SK-N-SH treated with all-trans-retinoic acid at 6 μM for 48 hours (cell line): ENCODE measurements around the gene CSF2.

Experiments used
- OSR1 ChIP-seq: fragments of 250-450 bp; sonication (Bioruptor Pico); IDR thresholded peaks from 2 replicates; pipeline ENCODE4 v1.8.0; 2022; ENCODE audit warnings: moderate library complexity, mild to moderate bottlenecking, inconsistent platforms
- RARB ChIP-seq: fragments of 250-450 bp; sonication (Bioruptor Pico); IDR thresholded peaks from 2 replicates; pipeline ENCODE4 v1.8.0; 2021; ENCODE audit warnings: mild to moderate bottlenecking, moderate library complexity
- SNAI2 ChIP-seq: fragments of 250-450 bp; sonication (Bioruptor Pico); IDR thresholded peaks from 2 replicates; pipeline ENCODE4 v1.5.0; 2020; ENCODE audit warnings: mild to moderate bottlenecking, moderate library complexity
- ZC3H10 ChIP-seq: fragments of 250-450 bp; sonication (Bioruptor Pico); IDR thresholded peaks from 2 replicates; pipeline ENCODE4 v1.5.1; 2021; ENCODE audit warnings: mild to moderate bottlenecking, moderate library complexity
- ZFP3 ChIP-seq: fragments of 250-450 bp; sonication (Bioruptor Pico); IDR thresholded peaks from 2 replicates; pipeline ENCODE4 v1.5.0; 2020; ENCODE audit warnings: mild to moderate bottlenecking, moderate library complexity
- TF ChIP-seq, protein P1 (sequence below): fragments of 250-450 bp; sonication (Bioruptor Pico); IDR thresholded peaks from 2 replicates; pipeline ENCODE4 v1.5.0; 2020; ENCODE audit warnings: mild to moderate bottlenecking, moderate library complexity

DNA sequence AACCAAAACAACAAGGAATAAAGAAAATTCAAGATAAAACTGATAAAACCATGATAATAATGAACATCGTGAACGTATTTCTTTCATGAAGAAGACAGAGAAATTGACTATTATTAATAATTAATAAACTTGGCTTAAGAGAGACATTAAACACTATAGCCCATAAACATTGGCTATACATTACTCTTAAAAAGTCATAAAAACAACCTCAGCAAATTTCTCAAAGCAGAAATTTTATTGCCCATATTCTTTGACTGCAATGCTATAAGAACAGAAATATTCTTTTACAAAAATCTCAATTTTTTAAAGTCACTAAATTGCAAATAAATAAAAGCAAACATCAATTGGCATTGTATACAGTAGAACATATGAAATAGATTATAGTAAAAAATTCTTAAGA, 42.5 kb downstream of the CSF2 start:
- TF ChIP-seq ZC3H10 (CRISPR knock-in tag) (no peak), ZFP3 (CRISPR knock-in tag) (no peak), RARB (no peak), OSR1 (CRISPR knock-in tag) (no peak), SNAI2 (CRISPR knock-in tag) (no peak)
- TF ChIP-seq, protein P1, sequence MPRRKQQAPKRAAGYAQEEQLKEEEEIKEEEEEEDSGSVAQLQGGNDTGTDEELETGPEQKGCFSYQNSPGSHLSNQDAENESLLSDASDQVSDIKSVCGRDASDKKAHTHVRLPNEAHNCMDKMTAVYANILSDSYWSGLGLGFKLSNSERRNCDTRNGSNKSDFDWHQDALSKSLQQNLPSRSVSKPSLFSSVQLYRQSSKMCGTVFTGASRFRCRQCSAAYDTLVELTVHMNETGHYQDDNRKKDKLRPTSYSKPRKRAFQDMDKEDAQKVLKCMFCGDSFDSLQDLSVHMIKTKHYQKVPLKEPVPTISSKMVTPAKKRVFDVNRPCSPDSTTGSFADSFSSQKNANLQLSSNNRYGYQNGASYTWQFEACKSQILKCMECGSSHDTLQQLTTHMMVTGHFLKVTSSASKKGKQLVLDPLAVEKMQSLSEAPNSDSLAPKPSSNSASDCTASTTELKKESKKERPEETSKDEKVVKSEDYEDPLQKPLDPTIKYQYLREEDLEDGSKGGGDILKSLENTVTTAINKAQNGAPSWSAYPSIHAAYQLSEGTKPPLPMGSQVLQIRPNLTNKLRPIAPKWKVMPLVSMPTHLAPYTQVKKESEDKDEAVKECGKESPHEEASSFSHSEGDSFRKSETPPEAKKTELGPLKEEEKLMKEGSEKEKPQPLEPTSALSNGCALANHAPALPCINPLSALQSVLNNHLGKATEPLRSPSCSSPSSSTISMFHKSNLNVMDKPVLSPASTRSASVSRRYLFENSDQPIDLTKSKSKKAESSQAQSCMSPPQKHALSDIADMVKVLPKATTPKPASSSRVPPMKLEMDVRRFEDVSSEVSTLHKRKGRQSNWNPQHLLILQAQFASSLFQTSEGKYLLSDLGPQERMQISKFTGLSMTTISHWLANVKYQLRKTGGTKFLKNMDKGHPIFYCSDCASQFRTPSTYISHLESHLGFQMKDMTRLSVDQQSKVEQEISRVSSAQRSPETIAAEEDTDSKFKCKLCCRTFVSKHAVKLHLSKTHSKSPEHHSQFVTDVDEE (CRISPR knock-in tag): no peak
